Pons (tissue), 1 donor: ENCODE results near the gene RPP38.

Experiments used
- DNase-seq: peaks from one replicate; pipeline ENCODE4 v3.0.0-alpha.2; 2016; ENCODE audit warnings: low spot score

RPP38 gene

DNA sequence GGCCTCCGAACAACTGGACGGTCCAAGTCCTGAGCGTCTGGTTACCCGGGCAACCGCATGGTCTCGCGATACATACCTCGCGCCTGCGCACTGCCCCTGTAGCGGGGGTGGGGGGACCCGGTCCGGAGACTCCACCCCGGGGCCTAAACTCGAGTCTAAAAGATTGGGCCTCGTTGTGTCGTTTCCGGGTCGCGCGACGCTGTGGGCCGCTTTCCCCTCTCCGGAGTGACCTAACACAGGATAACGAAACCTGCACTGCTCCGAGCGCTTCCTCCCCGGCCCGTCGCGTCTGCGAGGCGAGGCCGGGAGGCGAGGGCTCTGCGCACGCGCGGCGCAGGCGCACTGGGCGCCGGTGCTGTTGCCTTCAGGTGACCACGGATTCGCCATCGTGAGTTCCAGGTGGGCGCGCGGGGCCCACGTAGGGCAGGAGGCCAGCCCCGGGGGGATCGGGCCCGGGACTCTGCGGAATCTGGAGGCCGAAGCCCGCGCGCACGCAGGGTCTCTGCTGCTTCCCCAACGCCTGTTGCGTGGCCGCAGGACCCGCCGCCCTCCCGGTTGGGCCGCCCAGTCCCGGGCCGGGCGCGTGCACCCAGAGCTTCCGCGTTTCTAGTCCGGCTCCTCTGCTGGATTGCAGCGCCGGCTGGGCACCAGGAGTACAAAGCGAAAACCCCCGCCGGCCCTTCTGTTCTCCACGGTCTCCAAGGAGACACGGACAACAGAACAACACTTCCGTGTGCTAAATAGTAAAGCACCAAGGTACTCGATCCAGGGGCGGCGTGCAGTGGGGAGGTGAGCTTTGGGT, at the start of gene RPP38:
RPP38 (plus strand) TSS at position 345 of the 802 bp plus-strand sequence. CDS start 5,960 bp downstream, outside the sequence.
- peak; percentile 95 for DNase-seq

DNA sequence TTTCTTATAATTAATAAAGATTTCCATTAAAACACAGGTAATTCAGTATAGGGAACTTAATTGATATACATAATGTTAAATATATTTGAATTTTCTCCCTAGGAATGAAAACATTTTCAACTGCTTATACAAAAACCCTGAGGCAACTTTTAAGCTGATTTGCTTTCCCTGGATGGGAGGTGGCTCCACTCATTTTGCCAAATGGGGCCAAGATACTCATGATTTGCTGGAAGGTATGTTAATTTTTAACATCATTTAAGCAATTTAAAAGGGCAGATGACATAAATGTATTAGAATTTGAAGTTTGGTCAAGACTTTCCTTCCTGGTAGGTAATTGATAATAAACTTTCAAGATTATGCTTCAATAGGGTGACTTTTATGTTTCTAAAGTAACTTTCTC, 47.6 kb upstream of the RPP38 start:
- DNase-seq = no peak

DNA sequence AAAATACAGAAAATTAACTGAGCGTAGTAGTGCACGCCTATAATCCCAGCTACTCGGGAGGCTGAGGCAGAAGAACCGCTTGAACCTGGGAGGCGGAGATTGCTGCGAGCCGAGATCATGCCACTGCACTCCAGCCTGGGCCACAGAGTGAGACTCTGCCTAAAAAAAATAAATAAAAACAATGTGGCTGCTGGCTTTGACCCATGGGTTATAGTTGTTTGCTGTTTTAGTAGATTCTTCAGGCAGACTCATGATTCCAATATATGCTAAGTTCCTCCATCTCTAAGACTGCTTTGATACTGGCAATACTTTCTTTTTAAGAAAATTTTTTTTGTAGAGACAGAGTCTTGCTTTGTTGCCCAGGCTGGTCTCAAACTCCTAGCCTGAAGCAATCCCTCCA, 45.0 kb upstream of the RPP38 start:
- DNase-seq = no peak

GRCh38 chr10:15053061-15053460, 44.1 kb upstream of the RPP38 start:
- no peak for DNase-seq

DNA sequence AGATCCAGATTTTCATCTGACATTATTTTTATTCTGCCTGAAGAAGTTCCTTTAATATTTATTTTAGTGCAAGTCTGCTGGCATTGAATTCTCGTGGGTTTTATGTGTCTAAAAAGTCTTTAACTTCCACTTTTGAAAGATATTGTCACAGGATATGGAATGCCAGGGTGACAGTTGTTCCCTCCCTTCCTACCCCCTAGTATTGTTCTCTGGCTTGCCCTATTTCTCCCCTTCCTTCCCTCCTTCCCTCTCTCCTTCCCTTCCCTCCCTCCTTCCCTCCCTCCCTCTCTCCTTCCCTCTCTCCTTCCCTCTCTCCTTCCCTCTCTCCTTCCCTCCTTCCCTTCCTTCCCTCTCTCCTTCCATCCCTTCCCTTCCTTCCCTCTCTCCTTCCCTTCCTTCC, 38.5 kb upstream of the RPP38 start:
- no peak for DNase-seq

GRCh38 chr10:15059914-15060313, 37.2 kb upstream of the RPP38 start:
- no peak for DNase-seq

DNA sequence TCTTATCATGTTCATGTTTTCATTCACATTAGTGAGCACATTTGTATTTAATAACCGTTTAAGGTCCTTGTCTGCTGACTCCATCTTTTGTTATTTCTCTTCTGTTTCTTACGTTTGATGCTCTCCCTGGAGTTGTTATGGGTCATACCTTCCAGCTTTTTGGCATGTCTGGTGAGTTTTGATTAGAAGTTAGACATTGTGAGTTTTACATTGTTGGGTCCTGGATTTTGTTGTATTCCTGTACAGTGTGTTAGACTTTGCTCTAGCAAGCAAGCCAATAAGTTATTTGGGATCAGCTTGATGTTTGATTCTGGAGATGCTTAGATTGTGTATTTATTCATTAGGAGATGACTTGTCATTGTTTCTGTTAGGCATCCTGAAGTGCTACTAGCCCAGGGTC, 36.5 kb upstream of the RPP38 start:
- no peak for DNase-seq

GRCh38 chr10:15067154-15067553, 30.0 kb upstream of the RPP38 start:
- DNase-seq = no peak

GRCh38 chr10:15068802-15069201, 28.4 kb upstream of the RPP38 start:
- no peak for DNase-seq

DNA sequence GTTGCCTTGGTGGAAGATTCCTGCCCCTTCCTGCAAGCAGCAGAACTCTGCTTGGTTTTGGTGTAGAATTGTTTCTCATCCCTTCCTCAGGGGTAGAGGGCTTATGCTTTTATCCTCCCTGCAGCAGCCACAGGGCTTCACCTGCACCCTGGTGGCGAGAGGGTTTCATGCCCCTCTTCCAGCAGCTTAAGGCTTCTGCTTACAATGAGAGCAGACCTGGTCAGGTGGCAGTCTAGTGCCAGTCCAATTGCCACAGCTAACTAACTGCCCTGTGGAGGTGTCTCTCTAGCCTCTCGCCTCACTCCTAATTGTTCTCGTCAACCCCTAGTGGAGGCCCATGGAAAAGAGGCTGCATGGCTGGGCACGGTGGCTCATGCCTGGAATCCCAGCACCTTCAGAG, 27.9 kb upstream of the RPP38 start:
- DNase-seq = no peak

- DNase-seq = no peak
These were observed 24.8 kb upstream of the RPP38 start for GRCh38 chr10:15072358-15072757.

DNA sequence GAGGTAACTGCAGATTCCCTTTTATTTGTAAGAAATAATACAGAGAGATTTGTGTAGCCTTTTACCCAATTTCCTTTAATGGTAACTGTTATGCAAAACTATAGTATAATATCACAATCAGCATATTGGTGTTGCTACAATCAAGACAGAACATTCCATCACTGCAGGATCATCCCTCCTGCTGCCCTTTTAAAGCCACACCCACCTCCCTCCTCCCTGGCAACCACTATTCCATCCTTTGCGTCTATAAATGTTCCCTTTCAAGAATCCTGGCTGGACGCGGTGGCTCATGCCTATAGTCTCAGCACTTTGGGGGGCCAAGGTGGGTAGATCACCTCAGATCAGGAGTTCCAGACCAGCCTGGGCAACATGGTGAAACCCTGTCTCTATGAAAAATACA, 21.7 kb upstream of the RPP38 start:
- no peak for DNase-seq

GRCh38 chr10:15083674-15084501, 13.3 kb upstream of the RPP38 start:
- no peak for DNase-seq

DNA sequence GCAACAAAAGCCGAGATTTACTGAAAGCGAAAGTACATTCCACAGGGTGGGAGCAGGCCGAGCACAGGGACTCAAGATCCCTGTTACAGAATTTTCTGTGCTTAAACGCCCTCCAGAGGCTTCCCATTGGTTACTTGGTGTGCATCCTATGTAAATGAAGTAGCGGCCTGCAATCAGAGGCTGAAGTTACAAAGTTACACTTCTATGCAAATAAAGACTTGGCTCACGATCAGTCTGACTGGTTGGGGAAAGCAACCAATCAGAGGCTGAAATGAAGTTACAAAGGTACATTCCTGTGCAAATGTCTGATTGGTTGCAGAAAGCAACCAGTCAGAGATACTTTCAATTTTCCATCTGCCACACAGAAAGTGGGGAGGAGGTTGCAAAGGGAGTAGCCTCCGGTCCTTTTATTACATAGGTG, 12.6 kb upstream of the RPP38 start:
- peak; percentile 76 for DNase-seq

GRCh38 chr10:15088428-15089261, 8.5 kb upstream of the RPP38 start, which contains the start of gene ACBD7:
TSS of gene ACBD7 (minus strand) at chr10:15088776. CDS start at chr10:15088728, 48 bp downstream.
- peak; percentile 72 for DNase-seq

DNA sequence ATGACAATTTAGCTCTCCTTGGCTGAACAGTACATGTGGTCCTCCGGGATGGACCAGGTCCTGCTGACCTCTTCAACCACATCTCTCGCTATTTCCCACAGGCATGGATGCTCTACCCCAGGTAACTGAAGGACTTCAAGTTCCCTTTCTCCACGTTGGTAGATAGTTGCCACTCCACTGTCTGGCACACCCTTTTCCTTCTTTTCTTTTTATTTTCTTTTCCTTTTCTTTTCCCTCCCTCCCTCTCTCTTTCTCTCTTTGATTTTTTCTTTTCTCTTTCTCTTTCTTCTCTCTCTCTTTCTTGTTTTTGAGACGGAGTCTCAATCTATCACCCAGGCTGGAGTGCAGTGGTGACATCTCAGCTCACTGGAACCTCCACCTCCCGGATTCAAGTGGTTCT, 5.7 kb upstream of the RPP38 start:
- DNase-seq = no peak

- no peak for DNase-seq
These were observed 4.2 kb upstream of the RPP38 start for GRCh38 chr10:15092855-15093408.

- no peak for DNase-seq
These were observed 519 bp upstream of the RPP38 start for GRCh38 chr10:15096661-15097010.

GRCh38 chr10:15099886-15100285, 2.7 kb downstream of the RPP38 start:
- DNase-seq = no peak

DNA sequence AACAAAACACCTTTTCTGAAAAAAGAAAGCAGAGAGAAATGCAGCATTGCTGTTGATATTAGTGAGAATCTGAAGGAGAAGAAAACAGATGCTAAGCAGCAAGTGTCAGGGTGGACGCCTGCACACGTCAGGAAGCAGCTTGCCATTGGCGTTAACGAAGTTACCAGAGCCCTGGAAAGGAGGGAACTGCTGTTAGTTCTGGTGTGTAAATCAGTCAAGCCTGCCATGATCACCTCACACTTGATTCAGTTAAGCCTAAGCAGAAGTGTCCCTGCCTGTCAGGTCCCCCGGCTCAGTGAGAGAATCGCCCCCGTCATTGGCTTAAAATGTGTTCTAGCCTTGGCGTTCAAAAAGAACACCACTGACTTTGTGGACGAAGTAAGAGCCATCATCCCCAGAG, 6.4 kb downstream of the RPP38 start:
- no peak for DNase-seq

GRCh38 chr10:15106352-15107013, 9.3 kb downstream of the RPP38 start:
- peak; percentile 73 for DNase-seq
